ENCODE data around the gene CRYBG3.
A peak's percentile ranks its signal among the peaks of the same experiment; 100 is the strongest.

The CRYBG3 gene

DNA sequence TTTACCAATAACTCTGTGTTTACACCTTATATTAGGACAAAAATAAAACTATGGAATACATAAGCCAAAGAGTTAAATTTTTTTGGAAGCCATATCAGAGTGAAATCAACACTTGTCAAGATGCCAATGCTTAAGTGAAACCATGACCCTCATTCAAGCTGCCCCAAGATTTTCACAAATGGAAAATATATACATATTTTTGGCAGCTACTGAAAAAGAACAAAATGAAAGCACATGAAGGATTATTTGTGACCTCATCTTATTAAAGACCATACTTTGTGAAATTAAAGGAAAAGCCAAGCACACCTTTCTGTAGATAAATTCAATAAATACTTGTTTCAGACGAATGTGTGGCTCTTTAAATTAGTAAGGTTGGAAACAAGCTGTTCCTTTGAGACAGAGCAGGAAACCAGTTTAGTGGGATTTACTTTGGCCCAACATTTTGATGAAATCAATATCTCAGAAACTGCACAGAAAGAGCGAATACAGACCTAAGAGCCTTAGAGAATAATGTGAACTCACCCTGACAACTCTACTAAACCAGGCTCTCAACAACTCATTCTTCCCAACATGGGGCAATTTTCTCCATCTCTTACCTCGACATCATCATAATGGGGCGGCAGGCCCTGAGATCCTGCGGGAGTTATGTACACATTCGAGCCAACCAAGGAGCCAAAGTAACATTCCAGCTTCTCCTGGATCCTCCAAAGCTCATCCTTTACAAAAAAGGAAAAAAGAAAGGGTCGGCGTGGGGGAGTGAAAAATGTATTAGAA, 139.4 kb downstream of the CRYBG3 start:
- Mint-ChIP-seq H3K27me3 (no peaks in the 10 kb centered on the region), H3K9me3 (no peaks in the 10 kb centered on the region), H3K27ac (no peak overlapping the region), H3K4me3 (no peak overlapping the region), H3K4me1 (peaks cover 35% of the 10 kb centered on the region)
- DNase-seq = no peak
- no peak for ATAC-seq

DNA sequence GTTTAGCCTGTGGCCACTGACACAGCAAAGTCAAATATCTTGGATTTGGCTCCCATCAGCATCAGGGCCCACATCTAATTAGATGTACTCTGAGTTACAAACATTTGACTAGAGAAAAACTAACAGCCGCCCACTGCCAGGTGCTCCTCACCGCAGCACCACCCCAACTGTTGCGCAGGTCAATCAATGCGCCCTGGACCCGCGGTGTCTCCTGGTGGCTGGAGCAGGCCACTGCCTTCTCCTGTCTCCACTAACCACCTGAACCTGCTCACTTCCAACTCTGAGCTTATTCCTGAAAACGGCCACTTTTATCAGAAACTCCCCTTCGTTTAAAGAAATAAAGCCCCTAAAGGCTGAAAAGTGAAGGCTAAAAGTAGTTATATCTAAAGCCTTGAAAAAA, 146.2 kb downstream of the CRYBG3 start:
- H3K27ac Mint-ChIP-seq = no peak overlapping the region
- no peaks in the 10 kb centered on the region for H3K9me3 Mint-ChIP-seq
- peaks cover 72% of the 10 kb centered on the region for H3K4me1 Mint-ChIP-seq
- DNase-seq (no peak), ATAC-seq (no peak)
- H3K27me3 Mint-ChIP-seq = no peaks in the 10 kb centered on the region
- peak overlapping the region in 1 of 2 donors; percentile 45 for H3K4me3 Mint-ChIP-seq

DNA sequence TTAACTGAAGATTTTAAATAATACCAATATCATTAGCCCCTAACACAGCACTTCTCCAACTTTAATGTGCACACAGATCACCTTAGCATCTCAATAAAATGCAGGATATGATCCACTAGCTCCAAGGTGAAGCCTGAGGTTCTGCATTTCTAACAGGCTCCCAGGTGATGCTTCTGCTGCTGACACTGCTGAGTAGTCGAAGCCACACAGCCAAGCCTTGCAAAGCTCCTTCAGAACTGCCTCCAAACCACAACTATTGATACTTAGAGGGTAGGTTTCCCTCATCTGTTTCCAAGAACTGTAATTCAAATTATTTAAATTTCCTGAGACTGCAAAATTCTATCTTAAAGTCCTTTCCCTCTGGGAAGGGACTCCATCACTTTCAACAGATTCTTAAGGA, 146.6 kb downstream of the CRYBG3 start:
- no peak overlapping the region for H3K27ac Mint-ChIP-seq
- H3K27me3 Mint-ChIP-seq = no peaks in the 10 kb centered on the region
- ATAC-seq (no peak), DNase-seq (no peak)
- peaks cover 76% of the 10 kb centered on the region for H3K4me1 Mint-ChIP-seq
- no peaks in the 10 kb centered on the region for H3K9me3 Mint-ChIP-seq
- peak overlapping the region; percentile 42 to 45 for H3K4me3 Mint-ChIP-seq

DNA sequence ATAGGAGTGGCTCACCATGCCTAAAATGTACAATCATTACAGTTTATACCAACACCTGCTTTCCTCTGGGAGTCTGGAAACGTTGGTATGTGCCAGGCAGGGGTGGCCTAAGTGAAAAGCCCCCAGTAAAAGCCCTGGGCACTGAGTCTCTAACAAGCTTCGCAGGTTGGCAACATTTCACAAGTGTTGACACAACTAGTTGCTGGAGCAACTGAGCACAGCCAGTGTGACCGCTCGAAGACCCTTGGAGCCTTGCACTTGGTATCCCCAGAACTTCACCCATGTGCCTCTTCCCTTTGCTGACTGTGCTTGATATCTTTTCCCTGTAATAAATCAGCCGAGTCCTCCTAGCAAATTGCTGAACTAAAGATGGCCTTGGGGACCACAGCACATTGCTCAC, 147.7 kb downstream of the CRYBG3 start:
- Mint-ChIP-seq H3K4me3 (peak overlapping the region; percentile 81 to 94), H3K4me1 (peaks cover 75% of the 10 kb centered on the region), H3K27ac (peak overlapping the region in 1 of 2 donors; percentile 49), H3K9me3 (no peaks in the 10 kb centered on the region), H3K27me3 (no peaks in the 10 kb centered on the region)
- ATAC-seq (no peak), DNase-seq (no peak)

DNA sequence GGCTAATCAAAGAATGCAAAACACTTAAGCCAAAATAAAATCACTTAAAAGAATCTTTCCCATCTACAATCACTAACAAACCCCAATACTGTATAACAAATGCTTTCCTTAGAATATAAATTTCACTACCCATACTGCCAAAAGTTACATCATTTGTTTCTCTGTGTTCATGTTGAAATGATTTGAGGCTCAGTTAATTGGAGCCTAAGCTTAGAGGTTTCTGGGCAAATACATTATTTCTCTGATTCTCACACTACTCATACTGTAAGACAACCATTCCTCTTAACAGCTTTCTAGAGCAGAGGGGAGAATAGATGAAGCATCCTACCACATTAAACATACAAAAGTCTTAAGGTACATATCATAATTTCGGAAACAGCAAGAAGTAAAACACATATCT, 148.3 kb downstream of the CRYBG3 start:
- H3K9me3 Mint-ChIP-seq = no peaks in the 10 kb centered on the region
- H3K4me3 Mint-ChIP-seq = peak overlapping the region; percentile 81 to 94
- no peak for ATAC-seq
- no peak for DNase-seq
- no peaks in the 10 kb centered on the region for H3K27me3 Mint-ChIP-seq
- H3K27ac Mint-ChIP-seq = peak overlapping the region in 1 of 2 donors; percentile 98
- H3K4me1 Mint-ChIP-seq = peaks cover 81% of the 10 kb centered on the region

DNA sequence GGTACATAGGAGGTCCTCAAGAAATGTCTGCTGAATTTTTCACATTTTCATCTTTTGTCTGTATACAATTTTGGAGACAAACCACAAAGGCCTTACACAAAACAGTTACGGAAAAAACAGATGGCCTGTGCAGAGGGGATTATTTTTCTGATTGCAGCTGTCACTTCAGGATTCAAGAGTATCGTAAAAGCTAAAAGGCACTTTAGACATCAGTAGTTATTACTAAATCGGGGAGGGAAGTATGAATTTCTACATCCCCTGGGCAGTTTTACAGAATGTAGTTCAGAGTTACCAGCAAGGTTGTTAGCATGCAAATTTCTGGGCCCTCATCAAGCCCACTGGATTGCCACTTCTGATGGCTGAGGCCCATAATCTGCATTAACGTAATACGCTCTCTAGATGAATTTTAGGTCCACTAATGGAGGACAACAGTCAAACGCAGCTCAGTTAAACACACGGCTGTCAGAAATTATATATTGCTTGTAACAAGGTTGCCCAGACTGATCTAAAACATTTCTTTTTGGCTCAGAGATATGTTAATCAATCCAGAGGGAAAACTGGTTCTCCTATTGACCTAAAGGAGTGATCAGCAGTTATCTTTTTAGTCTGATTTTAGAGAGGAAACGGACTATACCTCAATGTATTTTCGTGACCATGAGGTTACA, 149.3 kb downstream of the CRYBG3 start:
- Mint-ChIP-seq H3K27me3 (no peaks in the 10 kb centered on the region), H3K9me3 (no peaks in the 10 kb centered on the region), H3K4me3 (peak overlapping the region; percentile 81 to 94), H3K4me1 (peaks cover 74% of the 10 kb centered on the region), H3K27ac (peak overlapping the region; percentile 98)
- ATAC-seq (no peak), DNase-seq (no peak)

DNA sequence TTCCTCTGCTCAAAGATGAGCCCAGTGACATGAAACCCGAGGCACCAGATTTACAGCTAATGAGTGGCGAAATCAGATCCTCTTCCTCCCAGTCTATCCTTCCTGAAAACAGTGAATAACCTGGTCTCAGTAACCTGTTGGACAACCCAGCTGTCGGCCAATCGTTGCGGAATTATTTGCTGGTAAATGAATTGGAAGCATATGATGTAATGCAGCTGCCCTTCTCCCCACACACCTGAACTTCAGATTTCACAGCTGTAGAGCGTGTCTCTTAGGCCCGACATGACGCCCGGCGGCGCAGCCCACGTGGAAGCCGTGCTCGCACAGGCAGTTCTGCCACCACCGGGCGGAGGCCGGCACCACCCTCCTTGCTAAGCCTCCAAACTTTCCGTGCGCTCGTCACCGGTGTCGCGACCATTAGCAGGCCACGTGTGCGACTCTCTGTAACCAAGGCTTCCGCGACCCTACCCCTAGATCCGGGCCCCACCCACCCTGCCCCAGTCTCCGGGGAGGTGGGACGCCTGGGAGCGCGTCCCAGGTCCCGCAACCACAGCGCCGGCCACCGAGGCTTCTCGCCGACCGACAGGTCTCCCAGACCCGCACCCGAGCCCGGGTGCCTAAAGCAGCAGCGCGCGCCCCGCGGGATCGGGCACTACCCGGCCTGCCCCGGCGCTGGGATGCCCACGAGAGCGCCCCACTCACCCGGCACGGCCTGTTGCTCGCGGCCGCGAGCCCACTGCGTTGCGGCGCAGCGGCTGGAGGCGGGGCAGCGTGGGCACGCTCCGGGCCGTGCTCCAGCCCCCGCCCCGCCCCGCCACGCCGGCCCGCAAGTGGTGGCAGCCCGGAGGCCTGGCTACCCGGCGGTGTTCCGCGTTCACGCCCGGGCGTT, 150.1 kb downstream of the CRYBG3 start, which contains the start of gene RIOX2:
Gene RIOX2, minus strand, starts transcription at position 753 of the 889 bp plus-strand sequence. CDS start 4,838 bp downstream, outside the sequence.
- H3K27ac Mint-ChIP-seq = peak within 1 kb of the TSS; percentile 98
- peak within 1 kb of the TSS; percentile 81 to 94 for H3K4me3 Mint-ChIP-seq
- H3K9me3 Mint-ChIP-seq = no peaks in the 10 kb centered on the region
- DNase-seq (peak; percentile 72 to 83), ATAC-seq (peak; percentile 94)
- H3K4me1 Mint-ChIP-seq = peaks cover 69% of the 10 kb centered on the region
- H3K27me3 Mint-ChIP-seq = no peaks in the 10 kb centered on the region

DNA sequence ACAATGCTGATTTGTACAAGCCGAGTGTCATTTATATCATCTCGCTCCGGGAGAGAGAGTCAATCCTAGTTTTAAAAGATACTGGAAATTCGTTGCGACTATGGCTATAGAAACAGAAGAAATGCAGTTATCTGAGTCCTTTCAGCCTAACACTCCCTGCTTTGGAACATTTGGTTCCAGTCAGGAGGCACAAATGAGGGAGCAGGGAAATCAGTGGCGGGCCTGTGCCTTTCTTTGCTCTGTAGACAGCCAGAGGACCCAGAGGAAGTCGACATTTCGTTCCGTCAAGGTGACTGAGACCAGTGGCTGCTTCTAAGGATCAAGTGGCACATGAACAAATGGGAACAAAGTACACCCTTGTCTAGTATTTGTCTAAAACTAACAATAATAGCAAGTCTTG, 151.2 kb downstream of the CRYBG3 start:
- no peak for DNase-seq
- Mint-ChIP-seq H3K4me1 (peaks cover 59% of the 10 kb centered on the region), H3K4me3 (peak overlapping the region; percentile 75 to 85), H3K27me3 (no peaks in the 10 kb centered on the region), H3K9me3 (no peaks in the 10 kb centered on the region), H3K27ac (peak overlapping the region in 1 of 2 donors; percentile 77)
- no peak for ATAC-seq

DNA sequence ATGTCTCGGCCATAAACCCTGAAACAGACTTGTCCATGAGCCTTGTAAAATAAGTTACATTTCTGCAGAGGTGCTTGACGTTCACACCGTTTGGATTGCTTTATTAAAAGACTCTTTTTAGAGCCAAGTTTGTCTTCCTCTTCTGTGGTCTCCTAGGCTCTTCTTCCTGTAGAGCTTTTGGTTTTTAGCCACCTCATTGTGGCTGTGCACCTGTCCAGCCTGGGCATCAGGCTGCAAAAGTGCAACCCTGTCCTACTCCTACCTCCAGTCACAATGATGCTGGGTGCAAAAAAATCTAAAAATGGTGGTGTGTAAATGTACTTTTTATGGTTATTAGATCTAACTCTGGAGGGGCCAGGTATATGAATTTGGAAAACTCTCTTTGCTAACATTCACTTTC, 153.2 kb downstream of the CRYBG3 start:
- no peaks in the 10 kb centered on the region for H3K27me3 Mint-ChIP-seq
- no peak for DNase-seq
- no peak overlapping the region for H3K4me3 Mint-ChIP-seq
- ATAC-seq = no peak
- no peak overlapping the region for H3K27ac Mint-ChIP-seq
- no peaks in the 10 kb centered on the region for H3K9me3 Mint-ChIP-seq
- peaks cover 39% of the 10 kb centered on the region for H3K4me1 Mint-ChIP-seq

DNA sequence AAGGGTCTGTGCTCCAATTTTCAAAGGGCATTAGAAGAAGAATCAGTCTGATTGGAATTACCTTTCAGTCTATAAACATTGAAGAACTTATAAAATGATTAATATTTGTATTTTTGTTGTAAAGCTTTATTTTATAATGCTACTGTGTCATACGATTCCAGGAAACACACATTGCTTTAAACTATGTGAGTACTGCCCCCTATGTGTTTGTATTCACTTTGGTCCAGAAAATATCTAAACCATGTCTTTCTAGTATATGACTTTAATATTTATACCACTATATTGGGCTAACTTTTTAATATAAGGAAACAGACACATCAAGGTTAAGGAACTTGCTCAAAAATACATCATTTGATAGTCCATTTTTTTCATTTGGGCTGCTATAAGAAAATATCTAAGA, 153.7 kb downstream of the CRYBG3 start:
- Mint-ChIP-seq H3K9me3 (no peaks in the 10 kb centered on the region), H3K27me3 (no peaks in the 10 kb centered on the region), H3K4me3 (no peak overlapping the region), H3K4me1 (peaks cover 34% of the 10 kb centered on the region), H3K27ac (no peak overlapping the region)
- ATAC-seq (no peak), DNase-seq (no peak)

DNA sequence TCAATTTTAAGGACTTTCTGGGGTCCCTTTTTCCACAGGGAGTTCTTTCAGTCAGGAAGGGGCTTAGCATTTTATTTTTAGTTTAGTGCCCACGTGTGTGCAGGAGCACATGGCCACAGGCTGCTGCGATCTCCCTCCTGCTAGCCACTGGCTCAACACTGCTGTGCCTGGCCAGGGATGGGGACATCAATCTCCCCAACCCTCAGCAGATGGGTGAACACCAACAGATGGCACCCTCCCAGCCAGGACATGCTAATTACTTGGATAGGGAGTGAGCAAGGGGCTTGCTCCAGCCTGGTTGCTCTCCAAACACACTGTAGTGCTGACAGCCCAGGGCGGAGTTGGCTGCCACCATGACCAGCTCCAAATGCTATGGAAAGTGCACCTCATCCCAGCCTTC, 157.8 kb downstream of the CRYBG3 start:
- DNase-seq (no peak), ATAC-seq (no peak)
- Mint-ChIP-seq H3K27ac (no peak overlapping the region), H3K4me3 (no peak overlapping the region), H3K27me3 (no peaks in the 10 kb centered on the region), H3K4me1 (peaks cover 35% of the 10 kb centered on the region), H3K9me3 (no peaks in the 10 kb centered on the region)

DNA sequence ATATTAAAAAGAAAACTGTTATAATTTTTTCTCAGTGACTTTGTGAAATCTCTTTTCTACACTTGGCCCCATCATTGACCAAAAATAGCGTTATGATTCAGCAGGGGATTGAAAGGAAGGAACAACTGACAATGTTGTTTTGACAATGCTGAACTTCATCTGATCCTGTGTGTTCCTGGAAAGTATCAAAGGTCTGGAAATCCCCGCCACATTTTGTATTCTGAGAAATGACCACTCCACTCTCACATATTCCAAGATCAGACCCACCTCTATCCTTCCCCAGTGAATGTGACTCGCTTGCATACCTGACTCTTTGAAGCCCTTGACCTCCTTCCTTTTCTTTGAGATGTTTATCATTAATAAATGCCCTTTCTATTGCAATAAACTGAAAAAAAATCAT, 160.1 kb downstream of the CRYBG3 start:
- Mint-ChIP-seq H3K27me3 (no peaks in the 10 kb centered on the region), H3K27ac (peak overlapping the region; percentile 89 to 98), H3K4me1 (peaks cover 28% of the 10 kb centered on the region), H3K4me3 (peak overlapping the region; percentile 37 to 51), H3K9me3 (no peaks in the 10 kb centered on the region)
- ATAC-seq = peak; percentile 85
- DNase-seq = peak in 1 of 2 donors; percentile 34

DNA sequence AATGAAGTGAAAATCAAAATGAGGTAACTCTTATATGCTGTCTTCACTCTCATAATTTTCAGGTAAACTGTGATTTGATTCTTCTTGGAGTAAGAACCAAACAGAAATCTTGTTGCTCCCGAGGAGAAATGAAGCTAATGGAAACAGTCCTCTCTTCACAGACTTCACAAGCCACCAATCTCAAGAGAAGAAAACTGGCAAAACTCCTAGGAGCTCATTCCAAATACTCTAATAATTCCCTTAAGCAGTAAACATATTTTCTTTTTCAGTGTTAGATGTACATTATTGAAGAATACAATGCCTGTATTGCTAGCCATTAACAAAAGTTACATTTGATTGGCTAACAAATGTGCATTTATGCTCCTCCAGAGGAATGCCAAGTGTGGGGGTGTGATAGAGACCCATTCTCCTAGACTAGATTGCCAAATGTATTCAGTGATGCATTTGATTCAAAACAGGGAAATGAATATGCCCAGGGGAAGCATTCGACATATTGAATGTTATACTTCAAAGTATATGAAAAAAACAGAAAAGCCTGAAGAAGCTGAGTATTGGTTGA, 162.2 kb downstream of the CRYBG3 start:
- Mint-ChIP-seq H3K27ac (no peak overlapping the region), H3K4me1 (peaks cover 28% of the 10 kb centered on the region), H3K4me3 (no peak overlapping the region), H3K9me3 (peaks cover 9 to 11% of the 10 kb centered on the region in 2 donors), H3K27me3 (no peaks in the 10 kb centered on the region)
- no peak for ATAC-seq
- DNase-seq = no peak

DNA sequence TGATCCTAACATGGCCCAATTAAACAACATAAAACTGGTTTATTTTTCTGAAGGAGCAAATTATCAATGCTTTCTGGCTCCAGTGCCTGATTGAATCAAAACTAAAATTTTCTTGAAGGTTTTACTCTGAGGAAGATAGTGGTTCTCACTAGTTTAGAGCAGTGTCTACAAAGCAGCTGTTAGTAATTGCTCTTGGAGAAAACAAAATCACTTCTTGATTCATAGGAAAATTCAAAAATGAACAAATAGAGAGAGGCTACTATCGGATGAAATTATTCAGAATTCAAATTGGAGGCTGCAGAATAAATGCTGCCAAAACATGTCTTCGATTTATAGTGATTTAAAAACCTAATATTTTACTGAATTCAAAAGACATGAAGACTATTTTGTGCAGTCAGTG, 165.5 kb downstream of the CRYBG3 start:
- no peak overlapping the region for H3K27ac Mint-ChIP-seq
- ATAC-seq = no peak
- H3K4me1 Mint-ChIP-seq = peaks cover 35% of the 10 kb centered on the region

More for the DNA sequence above, 165.5 kb downstream of the CRYBG3 start:
- Mint-ChIP-seq H3K27me3 (peaks cover 1% of the 10 kb centered on the region), H3K9me3 (peaks cover 10 to 12% of the 10 kb centered on the region in 2 donors), H3K4me3 (no peak overlapping the region)
- no peak for DNase-seq

Measured in stimulated activated naive CD8-positive, alpha-beta T cell treated with anti-CD3 and anti-CD28 coated beads, Interleukin-15, amount 100 ng/mL, for 72 hours (primary cell).